C4-2B (cell line): ENCODE data around the gene IQUB.

Source experiments
- H3K27ac ChIP-seq: fragments of 450-650 bp; 2 replicates; pipeline ENCODE4 v1.5.1; 2017
- ZFX ChIP-seq: fragments of 450-650 bp; IDR thresholded peaks from 2 replicates; pipeline ENCODE4 v1.6.1; 2017
- TF ChIP-seq, protein P1 (sequence below): fragments of 450-650 bp; conservative IDR thresholded peaks from 2 replicates; pipeline ENCODE4 v1.5.1; 2017; ENCODE audit warnings: mild to moderate bottlenecking

Gene IQUB

DNA sequence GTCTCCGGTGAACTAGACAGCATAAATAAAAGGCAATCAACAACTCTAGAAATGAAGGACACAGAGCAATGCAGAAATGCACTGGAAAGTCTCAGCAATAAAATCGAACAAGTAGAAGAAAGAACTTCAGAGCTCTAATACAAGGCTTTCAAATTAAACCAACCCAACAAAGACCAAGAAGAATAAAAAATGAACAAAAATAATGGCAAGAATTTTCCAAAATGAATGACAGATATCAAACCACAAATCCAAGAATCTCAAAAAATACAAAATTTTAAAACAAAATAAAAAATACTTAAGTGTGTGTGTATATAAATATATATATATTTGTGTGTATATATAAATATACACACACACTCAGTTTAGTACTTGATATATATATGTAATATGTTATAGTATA is 110.8 kb downstream of the IQUB start:
- no peak overlapping the region for H3K27ac ChIP-seq
- no peak for TF ChIP-seq ZFX
- TF ChIP-seq, protein P1, sequence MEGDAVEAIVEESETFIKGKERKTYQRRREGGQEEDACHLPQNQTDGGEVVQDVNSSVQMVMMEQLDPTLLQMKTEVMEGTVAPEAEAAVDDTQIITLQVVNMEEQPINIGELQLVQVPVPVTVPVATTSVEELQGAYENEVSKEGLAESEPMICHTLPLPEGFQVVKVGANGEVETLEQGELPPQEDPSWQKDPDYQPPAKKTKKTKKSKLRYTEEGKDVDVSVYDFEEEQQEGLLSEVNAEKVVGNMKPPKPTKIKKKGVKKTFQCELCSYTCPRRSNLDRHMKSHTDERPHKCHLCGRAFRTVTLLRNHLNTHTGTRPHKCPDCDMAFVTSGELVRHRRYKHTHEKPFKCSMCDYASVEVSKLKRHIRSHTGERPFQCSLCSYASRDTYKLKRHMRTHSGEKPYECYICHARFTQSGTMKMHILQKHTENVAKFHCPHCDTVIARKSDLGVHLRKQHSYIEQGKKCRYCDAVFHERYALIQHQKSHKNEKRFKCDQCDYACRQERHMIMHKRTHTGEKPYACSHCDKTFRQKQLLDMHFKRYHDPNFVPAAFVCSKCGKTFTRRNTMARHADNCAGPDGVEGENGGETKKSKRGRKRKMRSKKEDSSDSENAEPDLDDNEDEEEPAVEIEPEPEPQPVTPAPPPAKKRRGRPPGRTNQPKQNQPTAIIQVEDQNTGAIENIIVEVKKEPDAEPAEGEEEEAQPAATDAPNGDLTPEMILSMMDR = no peak

DNA sequence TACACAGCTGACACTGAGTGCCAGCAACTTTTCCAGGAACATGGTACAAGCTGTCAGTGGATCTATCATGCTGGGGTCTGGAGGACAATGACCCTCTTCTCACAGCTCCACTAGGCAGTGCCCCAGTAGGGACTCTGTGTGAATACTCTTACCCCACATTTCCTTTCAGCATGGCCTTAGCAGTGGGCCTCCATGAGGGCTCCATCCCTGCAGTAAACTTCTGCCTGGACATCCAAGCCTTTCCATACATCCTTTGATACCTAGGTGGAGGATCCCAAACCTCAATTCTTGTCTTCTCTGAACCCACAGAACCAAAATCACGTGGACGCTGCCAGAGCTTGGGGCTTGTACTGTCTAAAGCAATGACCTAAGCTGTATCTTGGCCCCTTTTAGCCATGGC is 116.8 kb downstream of the IQUB start:
- H3K27ac ChIP-seq = no peak overlapping the region
- TF ChIP-seq, protein P1 = no peak
- no peak for TF ChIP-seq ZFX

DNA sequence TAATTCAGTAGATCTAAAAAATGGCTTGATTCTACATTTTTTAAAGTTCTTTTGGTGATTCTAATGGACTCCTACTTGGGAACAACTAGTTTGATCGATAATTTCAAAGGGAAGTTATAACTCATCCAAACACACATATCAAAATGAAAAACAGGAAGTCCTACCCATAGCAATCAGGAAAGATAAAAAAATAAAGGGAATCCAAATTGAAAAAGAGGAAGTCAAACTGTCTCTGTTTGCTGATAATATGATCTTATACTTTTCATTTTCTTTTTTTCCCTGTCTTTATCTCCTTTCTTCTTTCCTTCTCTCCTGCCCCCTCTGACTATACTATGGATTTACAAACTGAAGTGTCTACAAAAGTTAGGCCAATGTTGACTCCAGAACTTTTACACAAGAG is 118.8 kb downstream of the IQUB start:
- H3K27ac ChIP-seq = no peak overlapping the region
- TF ChIP-seq, protein P1 = no peak
- no peak for TF ChIP-seq ZFX

DNA sequence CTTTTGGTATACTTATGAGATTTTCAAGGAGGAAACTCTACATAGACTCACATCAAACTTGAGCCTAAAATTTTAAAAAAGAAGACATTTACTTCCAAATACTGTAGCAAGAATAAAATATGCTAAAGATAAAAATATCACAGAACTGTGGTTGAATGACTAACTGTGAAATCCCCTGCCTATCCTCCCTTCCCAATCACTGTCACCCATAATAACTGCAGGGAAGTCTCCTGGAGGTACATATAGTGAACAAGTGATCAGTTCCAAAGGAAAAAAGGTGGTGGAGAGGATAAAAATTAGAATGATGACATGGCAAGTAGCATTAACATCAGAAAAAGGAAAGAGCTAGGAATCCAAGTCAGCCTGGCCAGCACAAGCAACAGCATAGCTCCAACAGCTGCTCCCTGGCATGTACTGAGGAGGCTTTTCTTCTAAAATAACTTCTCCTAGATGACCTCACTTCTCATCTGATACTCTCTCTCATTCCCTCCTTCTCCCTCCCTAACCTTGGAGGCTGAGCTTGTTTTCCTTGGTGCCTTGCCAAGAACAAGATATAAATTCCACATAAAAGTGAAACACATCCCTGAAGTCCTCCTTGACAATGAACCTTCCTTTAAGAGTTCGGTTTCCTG is 124.0 kb downstream of the IQUB start:
- peak overlapping the region; percentile 40; the same call in 1 of the 2 replicates for H3K27ac ChIP-seq
- TF ChIP-seq ZFX = no peak
- TF ChIP-seq, protein P1 = no peak

DNA sequence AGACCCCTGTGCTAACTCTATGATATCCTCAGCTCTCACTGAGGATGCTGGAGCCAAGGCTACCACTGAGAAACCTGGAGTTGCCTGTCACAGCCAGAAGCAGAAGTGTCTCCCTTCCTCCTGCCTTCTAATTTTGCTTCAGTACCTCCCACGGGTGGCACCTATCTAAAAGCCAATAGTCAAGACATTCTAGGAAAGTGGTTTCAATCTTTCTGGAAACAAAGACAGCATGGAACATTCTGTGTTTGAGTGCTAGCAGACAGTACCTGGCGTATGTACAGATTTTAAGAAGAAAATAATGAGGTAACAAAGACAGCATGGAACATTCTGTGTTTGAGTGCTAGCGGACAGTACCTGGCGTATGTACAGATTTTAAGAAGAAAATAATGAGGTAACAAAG is 126.4 kb downstream of the IQUB start:
- peak overlapping the region; percentile 72; the same call in 1 of the 2 replicates for H3K27ac ChIP-seq
